ENCODE results near the gene EYA3. TPM values are rescaled to one million over a fixed set of nuclear protein-coding genes. Genes with fewer than 3 reads are reported as not detected.

The EYA3 gene
- total and polyA plus RNA-seq, 2 donors from 2014 or later: 10.2 to 32.0 TPM

- Histone ChIP-seq H3K4me3 (ENCODE audit: low read length in 3 of 3) (no peak overlapping the region), H3K9ac (ENCODE audit: low read length in 3 of 3) (no peak overlapping the region), H3K4me1 (ENCODE audit: control insufficient read depth in 2 of 3, insufficient read depth in 2 of 3, low read depth in 1 of 3, low read length in 3 of 3) (no peaks in the 10 kb centered on the region), H3K27me3 (ENCODE audit: control insufficient read depth, insufficient read depth, low read length) (no peaks in the 10 kb centered on the region), H3K27ac (ENCODE audit: low read depth in 2 of 2, low read length in 2 of 2) (no peak overlapping the region), H3K36me3 (ENCODE audit: control insufficient read depth in 2 of 3, insufficient read depth in 3 of 3, low read length in 3 of 3) (peaks cover 0 to 10% (median 2%) of the 10 kb centered on the region in 3 donors), H3K9me3 (ENCODE audit: control insufficient read depth in 2 of 3, insufficient read depth in 1 of 3, low read length in 3 of 3) (no peaks in the 10 kb centered on the region)
- DNase-seq: no peak
- FAIRE-seq: no peak
- intact Hi-C loops (cut with DNase I): no loop called here
- no peak for TF ChIP-seq CTCF (IDR thresholded peaks at IDR 0.05; ENCODE audit: borderline replicate concordance, extremely low read depth, insufficient read depth)
These were observed 42.6 kb downstream of the EYA3 start for GRCh38 chr1:28045777-28046176.

- TF ChIP-seq CTCF (IDR thresholded peaks at IDR 0.05; ENCODE audit: borderline replicate concordance, extremely low read depth, insufficient read depth): no peak
- Histone ChIP-seq H3K9me3 (ENCODE audit: control insufficient read depth in 2 of 3, insufficient read depth in 1 of 3, low read length in 3 of 3) (no peaks in the 10 kb centered on the region), H3K9ac (ENCODE audit: low read length in 3 of 3) (no peak overlapping the region), H3K27ac (ENCODE audit: low read depth in 2 of 2, low read length in 2 of 2) (no peak overlapping the region), H3K4me1 (ENCODE audit: control insufficient read depth in 2 of 3, insufficient read depth in 2 of 3, low read depth in 1 of 3, low read length in 3 of 3) (no peaks in the 10 kb centered on the region), H3K27me3 (ENCODE audit: control insufficient read depth, insufficient read depth, low read length) (no peaks in the 10 kb centered on the region), H3K36me3 (ENCODE audit: control insufficient read depth in 2 of 3, insufficient read depth in 3 of 3, low read length in 3 of 3) (peaks cover 2 to 10% (median 5%) of the 10 kb centered on the region in 3 donors), H3K4me3 (ENCODE audit: low read length in 3 of 3) (no peak overlapping the region)
- DNase-seq (no peak), FAIRE-seq (no peak)
- intact Hi-C loops (cut with DNase I): no loop called here
These were observed 44.0 kb downstream of the EYA3 start for GRCh38 chr1:28044399-28044798.

DNA sequence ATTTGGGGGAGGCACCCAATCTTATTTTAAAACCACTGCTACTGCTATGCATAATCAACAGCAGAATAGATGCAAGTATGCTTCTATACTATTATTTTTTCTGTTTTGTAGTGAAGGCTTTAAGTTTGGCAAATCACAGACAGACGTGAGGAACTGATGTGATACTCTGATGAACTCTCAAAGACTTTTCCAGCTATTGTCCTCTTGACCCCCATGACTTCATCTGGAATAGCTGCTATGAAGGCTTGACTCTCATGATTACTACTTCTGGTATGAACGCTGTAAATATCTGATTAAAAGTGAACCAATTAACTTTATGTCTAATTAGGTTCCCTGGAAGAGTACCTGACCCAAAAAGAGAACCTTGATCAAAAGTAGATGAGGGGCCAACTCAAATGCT, 49.1 kb downstream of the EYA3 start:
- no peak for TF ChIP-seq CTCF (IDR thresholded peaks at IDR 0.05; ENCODE audit: borderline replicate concordance, extremely low read depth, insufficient read depth)
- intact Hi-C loops (cut with DNase I): no loop called here

GRCh38 chr1:28037946-28038345, 50.5 kb downstream of the EYA3 start:
- Histone ChIP-seq H3K4me3 (ENCODE audit: low read length in 3 of 3) (no peak overlapping the region), H3K9me3 (ENCODE audit: control insufficient read depth in 2 of 3, insufficient read depth in 1 of 3, low read length in 3 of 3) (no peaks in the 10 kb centered on the region), H3K9ac (ENCODE audit: low read length in 3 of 3) (no peak overlapping the region), H3K27me3 (ENCODE audit: control insufficient read depth, insufficient read depth, low read length) (no peaks in the 10 kb centered on the region), H3K36me3 (ENCODE audit: control insufficient read depth in 2 of 3, insufficient read depth in 3 of 3, low read length in 3 of 3) (peaks cover 0 to 9% (median 3%) of the 10 kb centered on the region in 3 donors), H3K4me1 (ENCODE audit: control insufficient read depth in 2 of 3, insufficient read depth in 2 of 3, low read depth in 1 of 3, low read length in 3 of 3) (peaks cover 0 to 5% (median 0%) of the 10 kb centered on the region in 3 donors), H3K27ac (ENCODE audit: low read depth in 2 of 2, low read length in 2 of 2) (no peak overlapping the region)
- DNase-seq: no peak
- FAIRE-seq: no peak
- intact Hi-C loops (cut with DNase I): no loop called here
- no peak for TF ChIP-seq CTCF (IDR thresholded peaks at IDR 0.05; ENCODE audit: borderline replicate concordance, extremely low read depth, insufficient read depth)

More for the DNA sequence above, 49.1 kb downstream of the EYA3 start:
- Histone ChIP-seq H3K9me3 (ENCODE audit: control insufficient read depth in 2 of 3, insufficient read depth in 1 of 3, low read length in 3 of 3) (no peaks in the 10 kb centered on the region), H3K27me3 (ENCODE audit: control insufficient read depth, insufficient read depth, low read length) (no peaks in the 10 kb centered on the region), H3K4me1 (ENCODE audit: control insufficient read depth in 2 of 3, insufficient read depth in 2 of 3, low read depth in 1 of 3, low read length in 3 of 3) (peaks cover 0 to 5% (median 0%) of the 10 kb centered on the region in 3 donors), H3K9ac (ENCODE audit: low read length in 3 of 3) (no peak overlapping the region), H3K27ac (ENCODE audit: low read depth in 2 of 2, low read length in 2 of 2) (no peak overlapping the region), H3K36me3 (ENCODE audit: control insufficient read depth in 2 of 3, insufficient read depth in 3 of 3, low read length in 3 of 3) (peaks cover 0 to 7% (median 6%) of the 10 kb centered on the region in 3 donors), H3K4me3 (ENCODE audit: low read length in 3 of 3) (no peak overlapping the region)
- FAIRE-seq (no peak), DNase-seq (no peak)

Measured in kidney (tissue), 14 donors.